NCI-H345 treated with DMSO at 0.1 percent for 48 hours (cell line): ENCODE results near the gene THSD4.

Experiments used
- DNase-seq: peaks from one replicate; lab custom pipeline; 2025; ENCODE audit not compliant: unreplicated experiment; lab: John Stamatoyannopoulos, UW

The THSD4 gene

GRCh38 chr15:71220828-71221227, 105.6 kb downstream of the THSD4 start:
- DNase-seq: no peak

DNA sequence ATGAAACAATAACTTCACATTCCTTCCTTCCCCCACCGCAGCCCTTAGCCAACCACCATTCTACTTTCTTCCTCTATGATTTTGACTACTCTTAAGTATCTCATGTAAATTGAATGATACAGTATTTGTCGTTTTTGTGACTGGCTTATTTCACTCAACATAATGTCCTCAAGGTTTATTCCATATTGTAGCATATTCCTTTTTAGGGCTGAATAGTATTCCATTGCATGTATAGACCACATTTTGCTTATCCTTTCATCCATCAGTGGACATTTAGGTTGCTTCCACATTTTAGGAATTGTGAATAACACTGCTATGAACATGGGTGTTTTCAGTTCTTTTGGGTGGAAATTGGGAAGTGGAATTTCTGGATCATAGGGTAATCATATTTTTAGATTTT, 106.1 kb downstream of the THSD4 start:
- DNase-seq: no peak

DNA sequence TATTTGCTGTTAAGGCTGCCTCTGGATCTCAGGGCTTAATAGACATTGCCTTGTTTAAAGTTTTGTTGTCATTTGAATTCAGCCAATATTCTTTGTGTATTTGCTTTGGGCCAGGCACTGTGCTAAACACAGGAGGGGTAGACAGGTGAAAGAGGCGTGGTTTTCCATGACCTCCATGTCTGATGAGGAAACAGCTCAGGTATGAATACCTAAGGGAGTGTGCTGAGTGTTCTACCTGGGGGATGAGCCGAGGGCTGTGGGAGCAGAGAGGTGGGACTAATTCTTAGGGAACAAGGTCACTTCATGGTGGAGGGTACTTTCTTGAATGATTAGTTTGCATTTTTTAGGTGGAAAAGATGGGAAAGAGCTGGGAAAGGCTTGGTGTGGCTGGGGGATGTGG, 108.2 kb downstream of the THSD4 start:
- DNase-seq: no peak

GRCh38 chr15:71224024-71224423, 108.8 kb downstream of the THSD4 start:
- no peak for DNase-seq

DNA sequence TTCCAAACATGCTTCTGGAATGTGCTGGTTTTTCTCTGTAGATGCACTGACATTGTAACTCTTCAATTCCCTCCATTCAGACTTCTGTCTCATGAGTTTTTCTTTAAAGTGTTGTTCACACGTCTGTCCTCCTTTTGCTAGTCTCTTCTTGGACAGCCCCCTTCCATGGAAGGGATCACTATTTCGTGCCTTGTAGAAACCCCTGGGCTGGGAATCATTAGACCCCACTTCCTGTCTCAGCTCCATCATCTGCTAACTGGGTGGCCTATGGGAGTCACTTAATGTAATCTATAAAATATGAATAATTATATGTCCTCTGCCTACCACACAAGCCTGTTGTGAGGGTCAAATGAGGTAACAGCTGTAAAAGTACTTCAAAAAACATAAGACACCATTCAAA, 110.6 kb downstream of the THSD4 start:
- no peak for DNase-seq

DNA sequence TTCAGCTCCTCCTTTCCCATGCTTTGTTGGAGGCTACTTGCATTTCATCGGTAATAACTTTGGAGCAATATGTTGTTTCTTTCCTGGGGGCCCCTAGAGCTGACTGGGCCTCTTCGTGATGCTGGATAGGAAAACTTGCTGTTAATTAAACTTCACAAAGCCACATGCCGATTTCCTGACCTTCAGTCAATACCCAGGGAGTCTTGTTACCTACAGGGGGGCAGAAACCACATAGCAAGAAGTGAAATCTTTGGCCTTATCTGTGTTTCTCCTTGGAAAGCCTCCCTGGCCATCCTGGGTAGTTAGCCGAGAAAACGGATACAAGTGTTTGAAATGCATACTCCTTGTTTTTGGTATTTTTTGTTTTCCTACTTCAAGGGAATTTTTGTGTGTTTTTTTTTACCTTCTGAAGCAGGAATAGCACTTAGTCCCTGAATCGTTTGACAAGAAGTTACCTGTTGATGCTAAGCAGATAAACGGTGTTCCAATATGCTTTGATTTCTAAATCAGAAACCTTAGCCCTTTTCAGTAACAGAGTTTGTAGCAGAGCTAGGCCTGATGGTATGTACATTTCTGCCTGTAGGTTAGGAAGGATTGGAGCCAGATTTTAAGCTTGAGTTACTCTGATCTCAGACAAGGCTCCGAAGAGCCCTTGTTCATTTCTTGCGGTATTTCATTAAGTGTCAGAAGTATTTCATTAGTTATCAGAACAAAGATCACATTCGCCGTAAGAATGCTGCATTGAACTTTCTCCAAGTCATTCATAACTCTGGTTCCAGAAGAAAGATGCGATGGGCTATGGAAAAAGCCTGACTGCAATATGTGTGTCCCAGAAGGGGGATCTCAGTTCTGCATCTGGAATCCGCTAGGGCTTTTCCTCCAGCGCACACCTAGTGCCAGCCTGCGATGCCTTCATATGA, 111.5 kb downstream of the THSD4 start:
- DNase-seq: no peak

- no peak for DNase-seq
Observed at GRCh38 chr15:71228403-71228802, 113.1 kb downstream of the THSD4 start.

- no peak for DNase-seq
Observed at GRCh38 chr15:71230303-71230702, 115.0 kb downstream of the THSD4 start.

GRCh38 chr15:71231758-71232157, 116.5 kb downstream of the THSD4 start:
- no peak for DNase-seq

DNA sequence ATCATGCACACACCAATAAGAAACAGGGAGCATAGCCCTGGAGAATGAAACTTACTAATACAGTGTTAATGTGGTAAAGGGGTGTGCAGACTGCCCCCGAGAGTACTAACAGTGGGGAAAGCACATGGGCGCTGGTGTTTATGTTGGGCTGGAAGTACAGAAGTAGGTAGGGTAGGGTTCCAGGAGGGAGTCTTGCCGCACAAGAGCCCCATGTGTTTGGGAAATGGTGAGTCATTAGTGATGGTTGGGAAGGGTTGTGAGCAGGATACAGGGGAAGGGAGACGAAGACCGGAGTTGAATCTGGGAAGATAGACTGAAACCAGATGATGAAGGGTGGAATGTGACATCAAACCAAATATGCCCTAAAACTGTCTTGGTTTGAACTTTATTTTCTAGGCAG, 117.1 kb downstream of the THSD4 start:
- DNase-seq: no peak

DNA sequence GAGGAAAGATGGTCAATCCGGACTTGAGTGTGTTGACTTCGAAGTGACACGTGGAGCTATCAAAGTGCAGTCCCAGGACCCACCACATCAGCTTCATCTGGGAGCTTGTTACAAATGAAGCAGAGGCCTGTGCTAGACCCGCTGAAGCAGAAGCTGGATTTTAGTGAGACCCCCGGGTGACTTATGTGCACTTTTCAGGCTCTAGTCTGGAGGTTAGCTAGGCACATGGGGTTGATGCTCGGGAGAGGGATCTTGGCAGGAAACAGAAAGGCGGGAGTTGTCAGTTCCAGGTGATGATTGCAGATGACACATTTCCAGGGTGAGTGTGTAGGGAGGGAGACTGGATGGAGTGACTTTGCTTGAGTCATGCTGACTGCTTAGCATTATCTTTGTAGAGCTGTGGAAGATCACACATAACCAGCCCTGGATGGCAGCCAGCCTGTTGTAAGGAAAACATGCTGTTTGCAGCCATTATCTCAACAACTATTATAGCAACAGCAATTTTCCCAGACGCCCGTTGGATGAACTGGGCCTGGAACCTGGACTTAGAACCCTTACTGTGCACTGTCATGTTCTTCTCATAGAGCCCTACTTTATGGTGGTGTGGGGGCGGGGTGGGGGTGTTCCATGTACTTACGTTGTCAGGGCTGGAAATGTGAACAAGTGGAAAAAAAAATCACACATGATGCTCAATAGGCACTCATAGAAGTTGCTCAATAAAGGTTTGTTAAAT, 122.4 kb downstream of the THSD4 start:
- no peak for DNase-seq

DNA sequence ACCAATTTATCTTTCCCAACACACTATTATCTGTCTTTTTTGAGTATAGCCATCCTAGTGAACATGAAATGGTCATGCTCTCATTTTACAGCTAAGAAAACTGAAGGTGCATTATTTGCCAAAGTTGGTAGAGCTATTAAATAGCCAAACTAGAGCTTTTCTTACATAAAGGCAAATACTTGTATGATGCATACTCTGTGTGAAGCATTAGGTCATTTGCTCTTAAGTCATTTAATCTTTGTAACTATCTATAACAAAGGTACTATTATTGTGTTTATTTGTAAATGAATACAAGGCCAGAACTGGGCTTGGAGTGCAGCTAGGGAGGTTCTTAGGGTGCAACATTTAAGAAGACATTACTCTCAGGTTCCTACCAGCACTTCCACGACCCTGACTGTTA, 123.7 kb downstream of the THSD4 start:
- DNase-seq: no peak

- no peak for DNase-seq
Observed at GRCh38 chr15:71239592-71240364, 124.5 kb downstream of the THSD4 start.

- DNase-seq: no peak
Observed at GRCh38 chr15:71242292-71242691, 127.0 kb downstream of the THSD4 start.

DNA sequence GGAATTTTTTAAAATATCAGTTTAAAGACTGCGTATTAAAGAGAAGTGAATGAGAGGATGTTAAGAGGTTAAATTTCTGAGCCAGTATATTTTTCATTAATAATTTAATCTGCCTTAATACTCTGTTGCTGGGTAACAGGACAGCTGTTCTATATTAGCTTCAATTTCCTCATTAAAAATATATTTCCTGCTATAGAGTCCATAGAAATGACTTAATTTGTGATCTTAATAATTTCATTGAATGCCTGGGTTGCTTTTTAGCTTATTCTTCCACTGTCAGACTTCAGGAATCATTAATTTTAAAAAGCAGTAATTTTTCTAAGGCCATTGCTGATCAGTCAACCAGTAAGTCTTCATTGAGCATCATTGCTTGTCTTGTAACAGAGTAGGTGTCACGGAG, 129.0 kb downstream of the THSD4 start:
- no peak for DNase-seq

DNA sequence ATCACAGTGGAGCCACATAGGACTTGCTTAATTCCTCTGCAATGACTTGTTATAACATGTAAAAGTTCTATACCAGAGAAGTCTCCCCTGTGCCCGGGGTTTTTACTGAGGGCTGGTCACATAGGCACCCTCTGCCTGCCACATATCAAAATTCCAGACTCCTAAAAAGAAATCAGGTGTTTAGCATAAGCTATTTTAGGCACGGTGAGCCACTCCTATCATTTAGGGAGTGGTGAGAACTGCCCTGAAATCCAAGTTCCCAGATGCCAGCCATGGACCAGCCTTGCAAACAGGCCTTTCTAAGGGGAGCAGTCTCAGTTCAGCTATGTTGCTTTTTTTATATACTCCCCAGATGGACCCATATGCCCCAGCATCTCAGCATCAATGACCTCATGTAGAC, 130.3 kb downstream of the THSD4 start:
- DNase-seq: no peak

DNA sequence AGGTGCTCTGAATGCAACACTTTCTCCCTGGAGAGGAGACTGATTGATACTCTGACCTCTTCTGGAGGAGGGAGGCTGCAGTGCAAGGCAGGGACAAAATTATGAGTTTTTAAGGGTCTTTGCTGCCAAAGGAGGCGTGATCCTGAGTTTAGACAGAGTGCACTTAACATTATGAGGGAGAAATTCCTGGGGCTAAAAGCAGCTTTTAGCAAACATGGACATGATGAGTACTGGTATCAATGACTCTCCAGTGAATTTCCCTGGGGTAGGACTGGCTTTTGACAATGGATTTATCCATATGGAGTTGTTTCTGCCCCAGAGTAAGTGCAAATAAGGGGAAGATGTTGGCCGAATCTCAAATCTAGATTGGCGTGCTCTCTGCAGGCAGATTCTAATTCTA, 133.1 kb downstream of the THSD4 start:
- DNase-seq: peak; percentile 42

- DNase-seq: no peak
Observed at GRCh38 chr15:71249986-71250385, 134.7 kb downstream of the THSD4 start.

GRCh38 chr15:71250936-71251583, 135.8 kb downstream of the THSD4 start:
- no peak for DNase-seq

GRCh38 chr15:71251584-71252043, 136.3 kb downstream of the THSD4 start:
- DNase-seq: no peak
